K562 (cell line): ENCODE results near the gene ZYG11A. TPM values are rescaled to one million over a fixed set of nuclear protein-coding genes. Genes with fewer than 3 reads are reported as not detected.

Experiments used
- ATAC-seq: fragments of 200-7000 bp; cut with Tn5 transposase; 3 replicates; pipeline ENCODE4 v1.9.1; 2020; ENCODE audit warnings: moderate library complexity
- BruUV-seq: library from RNA; stranded (reverse); fragments of 400-500 nt; replicated peaks from 2 replicates; lab custom pipeline; 2021; lab: Mats Ljungman, UMichigan
- CTCF ChIA-PET: fragments of 300-600 bp; formaldehyde crosslinking; extraction: SDS; loops from one replicate; lab custom pipeline; 2021; ENCODE audit warnings: low intra/inter-chr PET ratio; lab: Yijun Ruan, JAX
- POLR2A ChIA-PET: fragments of 300-600, 350-650 bp; sonication (Branson Sonifier 250); formaldehyde crosslinking; extraction: SDS; loops from one replicate; lab custom pipeline; 2021; ENCODE audit warnings: antibody characterized with exemption, inconsistent platforms; lab: Yijun Ruan, JAX
- DNase-seq, 4 experiments: peaks; one replicate each; pipeline versions ENCODE4 v3.0.0 to v3.0.0-alpha.2; 2011 to 2018; ENCODE audit warnings: low spot score in 3 of 4, mixed read lengths in 3 of 4; ENCODE audit errors: extremely low read depth in 1 of 4
- FAIRE-seq: peaks from 2 replicates; lab custom pipeline; 2011; peaks lifted over from hg19 to GRCh38; lab: Jason Lieb, UNC
- H2AFZ ChIP-seq: 2 replicates; pipeline ENCODE4 v1.6.0; 2011; ENCODE audit warnings: low read depth, low read length, control low read depth, inconsistent platforms
- H3K27ac ChIP-seq: fragments of 200-600 bp; 3 replicates; pipeline ENCODE4 v1.8.0; 2011; ENCODE audit warnings: low read depth, mild to moderate bottlenecking, control low read depth, inconsistent platforms, low read length, moderate library complexity, mixed read lengths; ENCODE audit errors: extremely low read depth
- H3K27me3 ChIP-seq, 2 experiments: fragments of 300-600 bp in 1 of 2; 2 replicates in 1 of 2; 3 replicates in 1 of 2; pipeline versions ENCODE4 v1.6.0 to v1.8.0; 2011; ENCODE audit warnings: inconsistent platforms in 2 of 2, low read length in 2 of 2, mild to moderate bottlenecking in 1 of 2, mixed read lengths in 1 of 2, moderate library complexity in 1 of 2; ENCODE audit not compliant: control insufficient read depth in 2 of 2, insufficient read depth in 2 of 2
- H3K36me3 ChIP-seq: fragments of 300-600 bp; 3 replicates; pipeline ENCODE4 v1.8.0; 2011; ENCODE audit warnings: mild to moderate bottlenecking, low read length, inconsistent platforms; ENCODE audit not compliant: control insufficient read depth, insufficient read depth
- H3K4me1 ChIP-seq, 2 experiments: fragments of 200-600 bp in 1 of 2; replicated peaks in 1 of 2; 2 replicates in 1 of 2; 3 replicates in 1 of 2; pipeline versions ENCODE4 v1.5.1 to v1.8.0; 2011; ENCODE audit warnings: inconsistent platforms in 2 of 2, low read length in 2 of 2, mild to moderate bottlenecking in 1 of 2, mixed read lengths in 1 of 2, moderate library complexity in 1 of 2; ENCODE audit not compliant: control insufficient read depth in 2 of 2, insufficient read depth in 2 of 2
- H3K4me2 ChIP-seq: 2 replicates; pipeline ENCODE4 v1.6.1; 2011; ENCODE audit warnings: low read length, control low read depth, inconsistent platforms, mixed read lengths; ENCODE audit not compliant: insufficient read depth
- H3K4me3 ChIP-seq: fragments of 200-600 bp; sonication (generic), shearing (Covaris generic); 2 replicates; pipeline ENCODE4 v1.5.1; 2016; ENCODE audit warnings: control low read depth, inconsistent platforms
- H3K79me2 ChIP-seq: fragments of 200-600 bp; 3 replicates; pipeline ENCODE4 v1.8.0; 2011; ENCODE audit warnings: low read length, inconsistent platforms; ENCODE audit not compliant: control insufficient read depth, insufficient read depth
- H3K9ac ChIP-seq, 2 experiments: 2 replicates each; pipeline versions ENCODE4 v1.6.0 to v1.6.1; 2011; ENCODE audit warnings: low read depth in 2 of 2, low read length in 2 of 2, control low read depth in 1 of 2, inconsistent platforms in 1 of 2, mild to moderate bottlenecking in 1 of 2, mixed read lengths in 1 of 2; ENCODE audit not compliant: insufficient read depth in 1 of 2
- H3K9me1 ChIP-seq: one replicate; pipeline ENCODE4 v1.6.0; 2011; ENCODE audit warnings: inconsistent platforms, mild to moderate bottlenecking, low read length, moderate library complexity; ENCODE audit not compliant: control insufficient read depth, insufficient read depth
- H3K9me3 ChIP-seq: replicated peaks from 2 replicates; pipeline ENCODE4 v1.5.1; 2011; ENCODE audit warnings: low read depth, low read length, inconsistent platforms; ENCODE audit not compliant: control insufficient read depth, insufficient read depth
- H4K20me1 ChIP-seq: replicated peaks from 2 replicates; pipeline ENCODE4 v1.6.1; 2011; ENCODE audit warnings: low read length, inconsistent platforms, mixed read lengths; ENCODE audit not compliant: control insufficient read depth, insufficient read depth
- ADNP ChIP-seq: fragments of 200-800 bp; sonication (Bioruptor generic); IDR thresholded peaks from 2 replicates; pipeline ENCODE4 v1.6.1; 2016; ENCODE audit warnings: missing genetic modification characterization, missing compliant biosample characterization
- BCOR ChIP-seq: fragments of 450-650 bp; IDR thresholded peaks from 2 replicates; pipeline ENCODE4 v1.6.1; 2016
- CEBPB ChIP-seq: fragments of 450-650 bp; IDR thresholded peaks from 2 replicates; pipeline ENCODE4 v1.6.1; 2016; ENCODE audit warnings: missing genetic modification characterization, missing compliant biosample characterization
- E2F3 ChIP-seq: fragments of 250-450 bp; sonication (Bioruptor Pico); IDR thresholded peaks from 2 replicates; pipeline ENCODE4 v1.4.0; 2020; ENCODE audit warnings: mild to moderate bottlenecking
- ERF ChIP-seq: fragments of 450-650 bp; formaldehyde crosslinking; IDR thresholded peaks from 2 replicates; pipeline ENCODE4 v1.4.0; 2020; ENCODE audit warnings: mild to moderate bottlenecking, mixed read lengths
- HDAC2 ChIP-seq: fragments of 450-650 bp; IDR thresholded peaks from 2 replicates; pipeline ENCODE4 v1.6.1; 2016; ENCODE audit warnings: mild to moderate bottlenecking
- HNRNPL ChIP-seq: fragments of 200-400 bp; formaldehyde crosslinking; IDR thresholded peaks from 2 replicates; pipeline ENCODE4 v1.6.1; 2017; ENCODE audit warnings: low read depth, mild to moderate bottlenecking, low read length
- KDM1A ChIP-seq, 2 experiments: fragments of 450-650 bp; IDR thresholded peaks; 2 replicates each; pipeline ENCODE4 v1.6.1; 2016; ENCODE audit warnings: mild to moderate bottlenecking in 2 of 2
- NCOA4 ChIP-seq: fragments of 450-650 bp; IDR thresholded peaks from 2 replicates; pipeline ENCODE4 v1.6.1; 2018; ENCODE audit warnings: mild to moderate bottlenecking; ENCODE audit not compliant: partially characterized antibody
- NR2C2 ChIP-seq, 2 experiments: fragments of 200-800 bp in 1 of 2; sonication (Bioruptor generic) in 1 of 2; sonication (generic) in 1 of 2; formaldehyde crosslinking in 1 of 2; IDR thresholded peaks; 2 replicates each; pipeline versions ENCODE4 v1.6.1 to v1.8.0; 2016 to 2022; ENCODE audit warnings: mild to moderate bottlenecking in 1 of 2, missing compliant biosample characterization in 1 of 2, missing genetic modification characterization in 1 of 2, missing genetic modification reagents in 1 of 2
- RBM25 ChIP-seq: fragments of 200-400 bp; formaldehyde crosslinking; IDR thresholded peaks from 2 replicates; pipeline ENCODE4 v1.6.1; 2018; ENCODE audit warnings: low read length, low read depth, moderate library complexity; ENCODE audit not compliant: severe bottlenecking
- RBM39 ChIP-seq: fragments of 200-400 bp; formaldehyde crosslinking; optimal IDR thresholded peaks from 2 replicates; pipeline ENCODE3; 2018; ENCODE audit warnings: low read depth, low read length
- RCOR1 ChIP-seq, 2 experiments: IDR thresholded peaks; 2 replicates each; pipeline ENCODE4 v1.6.1; 2012; ENCODE audit warnings: low read depth in 2 of 2, low read length in 2 of 2, borderline replicate concordance in 1 of 2, improper control_type of control experiment in 1 of 2
- ZNF140 ChIP-seq: fragments of 250-450 bp; sonication (Bioruptor Pico); IDR thresholded peaks from 2 replicates; pipeline ENCODE4 v1.8.0; 2021; ENCODE audit warnings: moderate library complexity, mild to moderate bottlenecking, inconsistent platforms
- ZNF175 ChIP-seq: fragments of 200-800 bp; sonication (Bioruptor generic); IDR thresholded peaks from 2 replicates; pipeline ENCODE4 v1.6.1; 2016; ENCODE audit warnings: low read depth, mild to moderate bottlenecking, missing genetic modification characterization, missing compliant biosample characterization
- WGBS: fragments of 100-300 bp; shearing (Covaris generic); methylation state at CpG from one replicate; pipeline ENCODE4 v1.1.6; 2016; ENCODE audit warnings: low coverage, mixed read lengths; ENCODE audit not compliant: insufficient coverage; ENCODE audit errors: missing lambda C conversion rate; 5-methylcytosine and 5-hydroxymethylcytosine counted together
- in situ Hi-C: fragments of 300-500 bp; cut with MboI; formaldehyde crosslinking; loops from 4 replicates; pipeline ENCODE4 v1.15.0; 2018; ENCODE audit warnings: inconsistent platforms, mixed read lengths
- intact Hi-C: fragments of 100-400 bp; cut with micrococcal nuclease; formaldehyde crosslinking; loops from 2 replicates; pipeline ENCODE4 v1.14.2; 2022
- polyA plus RNA-seq, 8 experiments: library from polyadenylated mRNA; depleted of rRNA in 4 of 8; stranded (reverse) in 5 of 8; unstranded in 3 of 8; fragments of >200 nt; fragmentation: Nextera tagmentation in 2 of 8; fragmentation: Illumina TruSeq in 1 of 8; extraction: Ambion mirVana in 2 of 8; extraction: Trizol in 1 of 8; gene quantifications; 2 replicates each; pipeline versions ENCODE4 v1.2.1 to v1.2.3, GENCODE V29; 2011 to 2014; ENCODE audit warnings: inconsistent platforms in 1 of 8, missing spikeins in 1 of 8
- total RNA-seq, 7 experiments: library from RNA; depleted of rRNA in 6 of 7; stranded (reverse); fragments of >200 nt in 6 of 7; fragmentation: Illumina TruSeq in 2 of 7; extraction: Trizol in 2 of 7; gene quantifications; 2 replicates each; pipeline versions ENCODE4 v1.2.1 to v1.2.3, GENCODE V29; 2011 to 2021; ENCODE audit warnings: low replicate concordance in 1 of 7
- TF ChIP-seq, protein P1 (sequence below): fragments of 450-650 bp; formaldehyde crosslinking; IDR thresholded peaks from 2 replicates; pipeline ENCODE4 v1.4.0; 2020; ENCODE audit warnings: mild to moderate bottlenecking, moderate library complexity
- TF ChIP-seq, protein P2 (sequence below), 2 experiments: fragments of 450-650 bp in 1 of 2; sonication (generic) in 1 of 2; formaldehyde crosslinking in 1 of 2; IDR thresholded peaks in 1 of 2; conservative IDR thresholded peaks in 1 of 2; 2 replicates each; pipeline versions ENCODE4 v1.6.1 to v1.8.1; 2016 to 2023; ENCODE audit warnings: mild to moderate bottlenecking in 2 of 2, moderate library complexity in 2 of 2, inconsistent platforms in 1 of 2, missing genetic modification reagents in 1 of 2

The ZYG11A gene
- total and polyA plus RNA-seq, 9 of the 15 experiments (the other 6 are each of a cell fraction or from before 2014, with no cell fraction given): 4.5 to 21.9 (median 14.0) TPM

DNA sequence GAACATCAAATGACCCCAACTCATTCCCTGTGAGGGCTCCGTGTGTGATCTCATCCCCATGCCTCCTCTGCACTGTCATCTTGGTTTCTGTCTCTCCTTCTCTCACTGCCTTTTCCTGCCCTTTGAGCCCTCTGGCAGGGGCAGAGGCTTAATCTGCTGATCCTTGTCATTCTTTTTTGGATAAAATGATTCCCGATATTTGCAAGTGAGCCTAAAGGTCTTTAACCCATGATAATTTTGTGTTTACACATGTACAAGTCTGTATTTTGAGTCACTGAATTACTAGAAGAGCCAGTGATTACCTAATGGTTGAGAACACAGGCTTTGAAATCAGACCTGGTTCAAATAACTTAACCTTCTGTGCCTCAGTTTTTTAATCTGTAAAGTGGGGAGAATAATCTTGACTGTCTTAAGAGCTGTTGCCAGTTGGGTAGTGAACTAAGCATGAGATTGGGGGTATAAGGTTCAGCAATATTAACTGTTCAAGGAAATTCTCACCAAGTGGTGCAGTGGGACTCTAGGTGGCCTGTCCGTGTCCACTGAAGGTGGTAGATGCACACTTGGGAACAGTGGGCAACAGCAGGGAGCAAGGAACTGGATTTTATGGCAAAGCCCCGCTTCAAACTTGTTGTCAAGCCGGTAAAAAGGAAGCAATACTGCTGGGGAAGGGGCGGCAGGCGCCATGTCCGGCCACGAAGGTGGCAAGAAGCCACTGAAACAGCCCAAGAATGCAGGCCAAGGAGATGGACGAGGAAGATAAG lies 77.3 kb downstream of the ZYG11A start:
- no peak for FAIRE-seq
- in situ Hi-C loops: loop anchor here (25.0 kb wide), 1 partner anchor 267 kb away; the partner anchor contains the start of gene CPT2
- H3K27me3 ChIP-seq: no peaks in the 10 kb centered on the region
- no peaks in the 10 kb centered on the region for H3K36me3 ChIP-seq
- no peak overlapping the region for H3K27ac ChIP-seq
- no peaks in the 10 kb centered on the region for H3K9me1 ChIP-seq
- no peaks in the 10 kb centered on the region for H3K9me3 ChIP-seq
- H3K4me1 ChIP-seq: no peaks in the 10 kb centered on the region; a peak in 2 of 5 replicates
- no peak overlapping the region for H2AFZ ChIP-seq
- ChIA-PET POLR2A (interaction anchor here (0.8 kb wide), 1 partner anchor 77 kb away, joined by 5 read pairs; the partner anchor contains the start of gene ZYG11A), CTCF (no interaction called here)
- no peaks in the 10 kb centered on the region for H3K79me2 ChIP-seq
- H3K9ac ChIP-seq: no peak overlapping the region
- no peak overlapping the region for H3K4me2 ChIP-seq
- BruUV-seq: no TSS peak
- no peak overlapping the region for H3K4me3 ChIP-seq
- TF ChIP-seq ERF (CRISPR knock-in tag): no peak
- TF ChIP-seq CEBPB (tag): no peak
- peak in 1 of 2 experiments; percentile 69; a peak in 3 of 4 replicates for TF ChIP-seq KDM1A (IDR thresholded peaks at IDR 0.05)
- no peak for TF ChIP-seq ZNF140 (CRISPR knock-in tag)
- TF ChIP-seq, protein P1, sequence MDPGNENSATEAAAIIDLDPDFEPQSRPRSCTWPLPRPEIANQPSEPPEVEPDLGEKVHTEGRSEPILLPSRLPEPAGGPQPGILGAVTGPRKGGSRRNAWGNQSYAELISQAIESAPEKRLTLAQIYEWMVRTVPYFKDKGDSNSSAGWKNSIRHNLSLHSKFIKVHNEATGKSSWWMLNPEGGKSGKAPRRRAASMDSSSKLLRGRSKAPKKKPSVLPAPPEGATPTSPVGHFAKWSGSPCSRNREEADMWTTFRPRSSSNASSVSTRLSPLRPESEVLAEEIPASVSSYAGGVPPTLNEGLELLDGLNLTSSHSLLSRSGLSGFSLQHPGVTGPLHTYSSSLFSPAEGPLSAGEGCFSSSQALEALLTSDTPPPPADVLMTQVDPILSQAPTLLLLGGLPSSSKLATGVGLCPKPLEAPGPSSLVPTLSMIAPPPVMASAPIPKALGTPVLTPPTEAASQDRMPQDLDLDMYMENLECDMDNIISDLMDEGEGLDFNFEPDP (CRISPR knock-in tag): no peak
- no peak for TF ChIP-seq E2F3 (CRISPR knock-in tag)
- TF ChIP-seq RBM39: no peak
- TF ChIP-seq NR2C2 (CRISPR knock-in tag; IDR thresholded peaks at IDR 0.05): no peak
- no peak for TF ChIP-seq NR2C2 (tag; IDR thresholded peaks at IDR 0.05)
- no peak for TF ChIP-seq NCOA4
- TF ChIP-seq, protein P2, sequence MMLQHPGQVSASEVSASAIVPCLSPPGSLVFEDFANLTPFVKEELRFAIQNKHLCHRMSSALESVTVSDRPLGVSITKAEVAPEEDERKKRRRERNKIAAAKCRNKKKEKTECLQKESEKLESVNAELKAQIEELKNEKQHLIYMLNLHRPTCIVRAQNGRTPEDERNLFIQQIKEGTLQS (IDR thresholded peaks at IDR 0.05): no peak
- TF ChIP-seq, protein P2 (CRISPR knock-in tag; conservative IDR thresholded peaks at IDR 0.05): no peak
- no peak for TF ChIP-seq ZNF175 (CRISPR knock-in tag)
- TF ChIP-seq RBM25: peak; percentile 79
- no peak for TF ChIP-seq HNRNPL
- 0 out of 2 replicates have a peak, but pooled peaks have one; percentile 42 for TF ChIP-seq HDAC2
- TF ChIP-seq ADNP (tag): peak; percentile 86
- TF ChIP-seq BCOR: peak; percentile 84
- peak in 1 of 2 experiments; percentile 18; a peak in 1 of 4 replicates for TF ChIP-seq RCOR1 (IDR thresholded peaks at IDR 0.05; ENCODE audit: borderline replicate concordance in 1 of 2, low read depth in 2 of 2, low read length in 2 of 2)
- TF ChIP-seq, all 486 proteins: peak for 6
- no peak for ATAC-seq
- 41% methylated on average over 8 of the region's 10 CpGs for whole genome bisulfite sequencing
- no peaks in the 10 kb centered on the region for H4K20me1 ChIP-seq
- intact Hi-C loops: no loop called here
- DNase-seq: no peak
